HCT116 (cell line): ENCODE data around the gene MAPK8IP1.

Source experiments
- CEBPB ChIP-seq: IDR thresholded peaks from 2 replicates; pipeline ENCODE4 v1.6.1; 2012; ENCODE audit warnings: low read depth
- CTCF ChIP-seq, 3 experiments: fragments of 200-600 bp in 1 of 3; sonication (generic) in 1 of 3; IDR thresholded peaks in 2 of 3; conservative IDR thresholded peaks in 1 of 3; 2 replicates each; pipeline ENCODE4 v1.5.1; 2012 to 2017; ENCODE audit warnings: low read depth in 2 of 3, low read length in 2 of 3, antibody characterized with exemption in 1 of 3, borderline replicate concordance in 1 of 3, control low read depth in 1 of 3, mild to moderate bottlenecking in 1 of 3, mixed read lengths in 1 of 3, mixed run types in 1 of 3, moderate library complexity in 1 of 3; ENCODE audit not compliant: insufficient read depth in 1 of 3
- EGR1 ChIP-seq: IDR thresholded peaks from 2 replicates; pipeline ENCODE4 v1.6.1; 2012; ENCODE audit warnings: low read depth
- EZH2 ChIP-seq: fragments of 200-600 bp; sonication (generic); IDR thresholded peaks from 2 replicates; pipeline ENCODE4 v1.6.1; 2017; ENCODE audit warnings: antibody characterized with exemption, mixed run types
- EZH2phosphoT487 ChIP-seq: fragments of 200-600 bp; IDR thresholded peaks from 2 replicates; pipeline ENCODE4 v1.6.1; 2018; ENCODE audit warnings: antibody characterized with exemption, borderline replicate concordance
- RAD21 ChIP-seq: IDR thresholded peaks from 2 replicates; pipeline ENCODE4 v1.6.1; 2012; ENCODE audit warnings: low read depth, mild to moderate bottlenecking

DNA sequence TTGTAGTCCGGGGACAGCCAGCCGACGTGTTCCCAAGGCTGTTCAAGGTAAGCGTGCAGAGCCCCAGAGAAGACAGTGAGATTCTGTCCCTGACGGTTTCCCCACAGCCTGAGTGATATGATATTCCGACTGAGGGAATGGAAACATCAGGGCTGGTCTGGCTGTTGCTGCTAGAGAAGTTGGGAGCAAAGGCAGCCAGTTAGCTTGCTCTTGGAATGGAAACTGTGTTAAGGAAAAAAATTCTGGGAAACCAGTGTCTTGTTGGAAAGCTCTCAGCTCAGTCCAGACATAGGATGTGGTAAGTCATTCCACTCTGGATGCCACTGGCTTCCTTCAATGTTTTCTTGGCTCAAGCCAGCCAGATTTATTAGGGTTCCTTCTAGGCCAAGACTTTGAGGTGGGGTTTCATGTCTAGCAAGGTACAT is 29.4 kb upstream of the MAPK8IP1 start:
- TF ChIP-seq CTCF (IDR thresholded peaks at IDR 0.05 in 2 of 3, conservative IDR thresholded peaks at IDR 0.05 in 1 of 3; ENCODE audit: borderline replicate concordance in 1 of 3, insufficient read depth in 1 of 3, low read depth in 2 of 3, low read length in 2 of 3): no peak
- no peak for TF ChIP-seq EGR1
- TF ChIP-seq EZH2: no peak
- no peak for TF ChIP-seq RAD21
- no peak for TF ChIP-seq CEBPB
- TF ChIP-seq EZH2phosphoT487: no peak
